H9 (cell line): ENCODE data around the gene MYLK. TPM values are rescaled to one million over a fixed set of nuclear protein-coding genes. Genes with fewer than 3 reads are reported as not detected.

Source experiments
- DNase-seq: peaks from one replicate; pipeline ENCODE4 v3.0.0-alpha.2; 2017
- H2AFZ ChIP-seq: one replicate; pipeline ENCODE4 v1.6.1; 2013; ENCODE audit warnings: mild to moderate bottlenecking, low read length, control low read depth, moderate library complexity
- H2AK5ac ChIP-seq: 2 replicates; pipeline ENCODE4 v1.6.1; 2013; ENCODE audit warnings: low read length, control low read depth, mixed read lengths; ENCODE audit not compliant: insufficient read length
- H2BK120ac ChIP-seq: one replicate; pipeline ENCODE4 v1.6.1; 2013; ENCODE audit warnings: low read depth, mild to moderate bottlenecking, low read length, control low read depth, inconsistent platforms; ENCODE audit not compliant: poor library complexity, severe bottlenecking
- H2BK12ac ChIP-seq: 2 replicates; pipeline ENCODE4 v1.6.1; 2013; ENCODE audit warnings: low read length, control low read depth, mixed read lengths, low read depth; ENCODE audit not compliant: insufficient read length
- H2BK15ac ChIP-seq: 2 replicates; pipeline ENCODE4 v1.6.1; 2013; ENCODE audit warnings: low read depth, low read length, control low read depth
- H2BK20ac ChIP-seq: one replicate; pipeline ENCODE4 v1.6.1; 2013; ENCODE audit warnings: low read depth, mild to moderate bottlenecking, low read length, control low read depth, inconsistent platforms; ENCODE audit not compliant: poor library complexity, severe bottlenecking
- H2BK5ac ChIP-seq: 2 replicates; pipeline ENCODE4 v1.6.1; 2013; ENCODE audit warnings: low read length, control low read depth, mixed read lengths; ENCODE audit not compliant: insufficient read length
- H3K14ac ChIP-seq: 2 replicates; pipeline ENCODE4 v1.6.1; 2013; ENCODE audit warnings: low read length, control low read depth; ENCODE audit not compliant: insufficient read depth
- H3K18ac ChIP-seq: 2 replicates; pipeline ENCODE4 v1.6.1; 2013; ENCODE audit warnings: low read depth, mild to moderate bottlenecking, mixed read lengths, low read length, control low read depth; ENCODE audit not compliant: insufficient read length
- H3K23ac ChIP-seq: 2 replicates; pipeline ENCODE4 v1.6.1; 2013; ENCODE audit warnings: low read length, control low read depth, mixed read lengths, low read depth; ENCODE audit not compliant: insufficient read length
- H3K23me2 ChIP-seq: 2 replicates; pipeline ENCODE4 v1.6.1; 2013; ENCODE audit warnings: low read depth, mild to moderate bottlenecking, mixed read lengths, low read length, control low read depth; ENCODE audit not compliant: insufficient read length, poor library complexity, severe bottlenecking
- H3K27ac ChIP-seq: 2 replicates; pipeline ENCODE4 v1.5.1; 2013; ENCODE audit warnings: low read length, control low read depth, mixed read lengths, low read depth; ENCODE audit not compliant: insufficient read length
- H3K27me3 ChIP-seq: 2 replicates; pipeline ENCODE4 v1.6.1; 2013; ENCODE audit warnings: low read length, control low read depth, inconsistent platforms; ENCODE audit not compliant: insufficient read depth
- H3K4ac ChIP-seq: 2 replicates; pipeline ENCODE4 v1.6.1; 2013; ENCODE audit warnings: low read depth, mild to moderate bottlenecking, control low read depth, inconsistent platforms, low read length, moderate library complexity
- H3K4me1 ChIP-seq: 2 replicates; pipeline ENCODE4 v1.6.1; 2013; ENCODE audit warnings: low read length, control low read depth, inconsistent platforms; ENCODE audit not compliant: insufficient read depth
- H3K4me2 ChIP-seq: 2 replicates; pipeline ENCODE4 v1.6.1; 2013; ENCODE audit warnings: low read length, control low read depth, mixed read lengths; ENCODE audit not compliant: insufficient read length, insufficient read depth
- H3K56ac ChIP-seq: 2 replicates; pipeline ENCODE4 v1.6.1; 2013; ENCODE audit warnings: low read depth, mild to moderate bottlenecking, mixed read lengths, low read length, control low read depth; ENCODE audit not compliant: insufficient read length
- H3K79me1 ChIP-seq: 2 replicates; pipeline ENCODE4 v1.6.1; 2013; ENCODE audit warnings: low read depth, mild to moderate bottlenecking, moderate library complexity, low read length, control low read depth, inconsistent platforms; ENCODE audit not compliant: insufficient read depth, poor library complexity, severe bottlenecking
- H3K79me2 ChIP-seq: 2 replicates; pipeline ENCODE4 v1.6.1; 2013; ENCODE audit warnings: low read length, control low read depth, inconsistent platforms; ENCODE audit not compliant: insufficient read depth
- H3K9ac ChIP-seq: 2 replicates; pipeline ENCODE4 v1.6.1; 2013; ENCODE audit warnings: low read length, control low read depth, mixed read lengths; ENCODE audit not compliant: insufficient read length; ENCODE audit errors: extremely low read depth
- H3K9me3 ChIP-seq: one replicate; pipeline ENCODE4 v1.6.1; 2013; ENCODE audit warnings: low read depth, low read length, inconsistent platforms; ENCODE audit not compliant: control insufficient read depth
- H3T11ph ChIP-seq: one replicate; pipeline ENCODE4 v1.6.1; 2013; ENCODE audit warnings: mild to moderate bottlenecking, low read length, control low read depth, inconsistent platforms
- H4K20me1 ChIP-seq: one replicate; pipeline ENCODE4 v1.6.1; 2013; ENCODE audit not compliant: control insufficient read depth, insufficient read length, insufficient read depth
- H4K5ac ChIP-seq: 2 replicates; pipeline ENCODE4 v1.6.1; 2013; ENCODE audit warnings: low read depth, mild to moderate bottlenecking, mixed read lengths, low read length, control low read depth; ENCODE audit not compliant: insufficient read length
- H4K8ac ChIP-seq: replicated peaks from 2 replicates; pipeline ENCODE4 v1.6.1; 2013; ENCODE audit warnings: low read length, control low read depth, mixed read lengths, low read depth; ENCODE audit not compliant: insufficient read length
- H4K91ac ChIP-seq: 2 replicates; pipeline ENCODE4 v1.6.1; 2013; ENCODE audit warnings: low read depth, mild to moderate bottlenecking, moderate library complexity, mixed read lengths, low read length, control low read depth; ENCODE audit not compliant: insufficient read length
- H3K27ac Mint-ChIP-seq, 3 experiments: 2 replicates in 2 of 3; 3 replicates in 1 of 3; pipeline ENCODE4 v1.8.0; 2020 to 2021; ENCODE audit warnings: mixed read lengths in 3 of 3, mild to moderate bottlenecking in 1 of 3, moderate library complexity in 1 of 3
- H3K27me3 Mint-ChIP-seq: 2 replicates; pipeline ENCODE4 v1.8.0; 2021; ENCODE audit warnings: low read depth, mild to moderate bottlenecking, moderate library complexity, mixed read lengths
- H3K36me3 Mint-ChIP-seq, 3 experiments: 2 replicates in 2 of 3; 3 replicates in 1 of 3; pipeline ENCODE4 v1.8.0; 2020 to 2021; ENCODE audit warnings: low read depth in 3 of 3, mixed read lengths in 3 of 3; ENCODE audit not compliant: insufficient read depth in 1 of 3
- H3K4me1 Mint-ChIP-seq, 2 experiments: 2 replicates each; pipeline ENCODE4 v1.8.0; 2020; ENCODE audit warnings: mixed read lengths in 2 of 2
- H3K4me3 Mint-ChIP-seq, 2 experiments: 2 replicates in 1 of 2; 3 replicates in 1 of 2; pipeline ENCODE4 v1.8.0; 2020 to 2021; ENCODE audit warnings: mild to moderate bottlenecking in 2 of 2, mixed read lengths in 2 of 2, moderate library complexity in 1 of 2
- H3K9me3 Mint-ChIP-seq, 2 experiments: 2 replicates in 1 of 2; 3 replicates in 1 of 2; pipeline ENCODE4 v1.8.0; 2020; ENCODE audit warnings: mild to moderate bottlenecking in 2 of 2, mixed read lengths in 2 of 2, moderate library complexity in 1 of 2
- WGBS: extraction: QIAGEN DNeasy Blood & Tissue Kit; methylation state at CpG from one replicate; pipeline ENCODE4 v1.1.7; 2013; ENCODE audit warnings: missing lambda C conversion rate, low lambda C conversion rate, mixed read lengths; ENCODE audit not compliant: insufficient read length; ENCODE audit errors: extremely low coverage; 5-methylcytosine and 5-hydroxymethylcytosine counted together
- total RNA-seq: library from RNA; stranded (reverse); gene quantifications from 2 replicates; pipeline ENCODE4 v1.2.1, GENCODE V29; 2021
- TF ChIP-seq, protein P1 (sequence below): fragments of 200-600 bp; sonication (generic); conservative IDR thresholded peaks from 3 replicates; pipeline ENCODE4 v1.8.0; 2021; ENCODE audit warnings: antibody characterized with exemption, mild to moderate bottlenecking

MYLK gene
- total RNA-seq, 1 experiment from 2014 or later, result 10.1 TPM

DNA sequence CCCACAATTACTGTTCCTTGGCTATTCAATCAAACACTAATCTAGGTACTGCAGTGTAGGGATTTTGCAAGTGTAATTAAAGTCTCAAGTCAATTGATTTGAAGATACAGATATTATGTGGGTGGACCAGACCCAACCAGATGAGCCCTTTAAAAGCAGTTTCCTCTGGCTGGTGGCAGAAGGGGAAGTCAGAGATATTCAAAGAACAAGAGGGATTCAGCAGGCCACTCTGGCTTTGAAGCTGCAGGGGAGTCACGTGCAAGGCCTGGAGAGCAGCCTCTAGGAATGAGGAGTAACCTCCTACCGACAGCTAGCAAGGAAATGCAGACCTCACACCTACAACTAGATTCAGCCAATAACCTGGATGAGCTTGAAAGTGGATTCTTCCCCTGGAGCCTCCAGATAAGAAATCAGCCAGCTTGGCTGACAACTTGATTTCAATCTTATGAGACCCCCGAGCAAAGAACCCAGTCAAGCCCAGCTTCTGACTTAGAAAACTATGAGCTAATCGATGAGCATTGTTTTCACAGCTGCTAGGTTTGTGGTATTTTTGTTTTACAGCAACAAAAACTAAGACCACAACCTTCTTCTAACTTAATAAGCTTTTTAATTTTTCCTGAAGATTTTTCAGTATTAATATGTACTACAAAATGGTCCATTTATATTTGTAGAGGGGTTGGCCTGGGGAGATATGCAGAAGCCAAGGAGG lies 312.7 kb downstream of the MYLK start:
- H4K5ac ChIP-seq, result no peak overlapping the region

More for the DNA sequence above, 312.7 kb downstream of the MYLK start:
- peak; percentile 80 for DNase-seq
- TF ChIP-seq, protein P1, sequence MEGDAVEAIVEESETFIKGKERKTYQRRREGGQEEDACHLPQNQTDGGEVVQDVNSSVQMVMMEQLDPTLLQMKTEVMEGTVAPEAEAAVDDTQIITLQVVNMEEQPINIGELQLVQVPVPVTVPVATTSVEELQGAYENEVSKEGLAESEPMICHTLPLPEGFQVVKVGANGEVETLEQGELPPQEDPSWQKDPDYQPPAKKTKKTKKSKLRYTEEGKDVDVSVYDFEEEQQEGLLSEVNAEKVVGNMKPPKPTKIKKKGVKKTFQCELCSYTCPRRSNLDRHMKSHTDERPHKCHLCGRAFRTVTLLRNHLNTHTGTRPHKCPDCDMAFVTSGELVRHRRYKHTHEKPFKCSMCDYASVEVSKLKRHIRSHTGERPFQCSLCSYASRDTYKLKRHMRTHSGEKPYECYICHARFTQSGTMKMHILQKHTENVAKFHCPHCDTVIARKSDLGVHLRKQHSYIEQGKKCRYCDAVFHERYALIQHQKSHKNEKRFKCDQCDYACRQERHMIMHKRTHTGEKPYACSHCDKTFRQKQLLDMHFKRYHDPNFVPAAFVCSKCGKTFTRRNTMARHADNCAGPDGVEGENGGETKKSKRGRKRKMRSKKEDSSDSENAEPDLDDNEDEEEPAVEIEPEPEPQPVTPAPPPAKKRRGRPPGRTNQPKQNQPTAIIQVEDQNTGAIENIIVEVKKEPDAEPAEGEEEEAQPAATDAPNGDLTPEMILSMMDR, result no peak
- Histone ChIP-seq H3K27me3 (no peaks in the 10 kb centered on the region), H3K18ac (no peak overlapping the region), H2BK12ac (no peak overlapping the region), H2AFZ (no peak overlapping the region), H3K4me2 (no peak overlapping the region), H2BK20ac (no peak overlapping the region), H3K56ac (no peak overlapping the region), H3K14ac (no peak overlapping the region), H3K27ac (no peak overlapping the region), H2BK5ac (no peak overlapping the region), H3T11ph (no peak overlapping the region), H3K79me2 (no peaks in the 10 kb centered on the region), H3K4ac (no peak overlapping the region), H4K20me1 (no peaks in the 10 kb centered on the region), H3K9ac (no peak overlapping the region), H2BK15ac (no peak overlapping the region), H3K23ac (no peak overlapping the region), H3K79me1 (no peaks in the 10 kb centered on the region), H4K91ac (no peak overlapping the region), H3K4me1 (no peaks in the 10 kb centered on the region), H2AK5ac (no peak overlapping the region), H4K8ac (no peak overlapping the region), H2BK120ac (no peak overlapping the region), H3K23me2 (no peaks in the 10 kb centered on the region), H3K9me3 (no peaks in the 10 kb centered on the region)
- Mint-ChIP-seq H3K27me3 (no peaks in the 10 kb centered on the region), H3K9me3 (no peaks in the 10 kb centered on the region), H3K4me1 (peaks cover 11 to 21% of the 10 kb centered on the region in 2 experiments), H3K27ac (no peak overlapping the region), H3K4me3 (0 out of 5 replicates have a peak overlapping the region, but pooled peaks of 1 of the 2 experiments have one; percentile 43), H3K36me3 (peaks cover 0 to 12% (median 1%) of the 10 kb centered on the region in 3 experiments; a peak in 3 of 7 replicates)
- no CpG with 5 or more reads among the region's 4 CpGs for WGBS
